Measurements from ENCODE around the gene SLC39A11. TPM values are rescaled to one million over a fixed set of nuclear protein-coding genes. Genes with fewer than 3 reads are reported as not detected.
A peak's percentile ranks its signal among the peaks of the same experiment; 100 is the strongest.

SLC39A11 gene
- total RNA-seq, 1 experiment from 2014 or later, result 46.4 TPM

DNA sequence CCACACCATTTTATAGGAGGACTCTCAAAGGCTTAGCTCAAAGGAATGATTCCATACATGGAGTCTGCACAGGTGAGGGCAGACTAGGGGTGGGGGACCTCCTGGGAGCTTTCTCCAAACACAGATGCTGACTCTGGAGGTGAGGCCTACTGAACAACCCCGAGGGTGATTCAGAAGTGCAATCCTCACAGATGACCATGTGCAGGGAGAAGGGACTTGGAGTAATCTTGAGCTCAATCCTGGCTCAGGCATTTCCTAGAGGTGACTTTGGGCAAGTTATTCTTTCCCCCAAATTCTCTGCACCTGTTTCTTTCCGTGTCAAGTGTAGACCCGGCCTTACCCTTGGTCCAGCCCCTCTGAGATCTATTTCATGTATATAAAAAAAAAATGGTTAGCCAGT, 401.5 kb downstream of the SLC39A11 start:
- no TSS peak for BruUV-seq (replicated peaks)
- H3K27ac ChIP-seq (ENCODE audit: low read depth, low read length), result no peak overlapping the region
- no peaks in the 10 kb centered on the region for H4K20me1 ChIP-seq (ENCODE audit: insufficient read depth)
- no peak overlapping the region for H3K9ac ChIP-seq (ENCODE audit: low read length)
- no peak overlapping the region for H3K4me3 ChIP-seq (replicated peaks in 1 of 2; ENCODE audit: low read depth in 1 of 2, low read length in 2 of 2)
- intact Hi-C loops (cut with micrococcal nuclease), result no loop called here
- H3K9me3 ChIP-seq (ENCODE audit: control insufficient read depth in 1 of 2, insufficient read depth in 1 of 2, low read depth in 1 of 2, low read length in 2 of 2), result no peaks in the 10 kb centered on the region
- no peaks in the 10 kb centered on the region for H3K9me2 ChIP-seq (ENCODE audit: insufficient read depth)
- H3K4me2 ChIP-seq (ENCODE audit: low read length), result no peak overlapping the region
- no peak for TF ChIP-seq CEBPB (IDR thresholded peaks at IDR 0.05; ENCODE audit: low read depth)
- no peak for TF ChIP-seq POLR2A (IDR thresholded peaks at IDR 0.05; ENCODE audit: borderline replicate concordance, extremely low read depth, insufficient read depth, insufficient read length)
- ChIA-PET POLR2A (interaction anchor here (1.3 to 1.4 kb wide), 2 partner anchors 98 to 99 kb away, joined by 3 read pairs; no protein-coding TSS in a partner anchor), CTCF (no interaction called here), RAD21 (ENCODE audit: low non-redundant PET in 1 of 2, low total read pairs in 2 of 2, uncharacterized antibody in 2 of 2, unreplicated experiment in 2 of 2) (interaction anchor here in 1 of 2 experiments (1.2 kb wide), 1 partner anchor 134 kb away, joined by 4 read pairs; no protein-coding TSS in a partner anchor)
- H3K36me3 ChIP-seq (ENCODE audit: control insufficient read depth in 1 of 2, insufficient read depth in 2 of 2, low read length in 2 of 2), result no peaks in the 10 kb centered on the region
- no peak for ATAC-seq
- H3K27me3 ChIP-seq (ENCODE audit: insufficient read depth, low read length), result no peaks in the 10 kb centered on the region
- DNase-seq (ENCODE audit: low read depth, low spot score), result no peak
- peaks cover 6 to 30% of the 10 kb centered on the region in 2 experiments; a peak in 2 of 4 replicates for H3K4me1 ChIP-seq (ENCODE audit: control insufficient read depth in 1 of 2, insufficient read depth in 2 of 2, low read length in 2 of 2)
- no peaks in the 10 kb centered on the region for H3K79me2 ChIP-seq (ENCODE audit: insufficient read depth, low read length)
- H2AFZ ChIP-seq (ENCODE audit: low read depth, low read length, poor library complexity, severe bottlenecking), result no peak overlapping the region

DNA sequence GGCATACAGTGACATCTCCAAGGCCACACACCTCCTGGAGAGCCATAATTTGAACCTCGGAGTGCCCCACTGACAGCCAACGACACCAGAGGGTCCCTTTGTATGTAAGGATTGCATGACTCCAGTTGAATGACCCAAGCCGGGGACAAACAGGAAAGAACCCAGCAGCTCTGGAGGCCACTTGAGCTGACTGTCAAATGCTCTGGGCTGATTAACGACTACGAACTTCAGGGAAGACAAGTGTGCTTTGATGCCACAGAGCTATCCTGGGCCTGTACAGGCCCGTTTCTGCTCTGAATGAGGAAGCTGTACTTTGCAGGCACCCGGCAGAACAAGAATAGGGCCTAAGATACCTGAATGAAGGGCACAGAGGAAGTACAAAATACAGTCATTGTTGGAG, 404.6 kb downstream of the SLC39A11 start:
- H3K4me2 ChIP-seq (ENCODE audit: low read length), result no peak overlapping the region; the same call in 1 of the 2 replicates

More for the DNA sequence above, 404.6 kb downstream of the SLC39A11 start:
- Histone ChIP-seq H3K27me3 (ENCODE audit: insufficient read depth, low read length) (no peaks in the 10 kb centered on the region), H4K20me1 (ENCODE audit: insufficient read depth) (no peaks in the 10 kb centered on the region), H3K9me3 (ENCODE audit: control insufficient read depth in 1 of 2, insufficient read depth in 1 of 2, low read depth in 1 of 2, low read length in 2 of 2) (no peaks in the 10 kb centered on the region), H3K36me3 (ENCODE audit: control insufficient read depth in 1 of 2, insufficient read depth in 2 of 2, low read length in 2 of 2) (no peaks in the 10 kb centered on the region), H3K4me3 (replicated peaks in 1 of 2; ENCODE audit: low read depth in 1 of 2, low read length in 2 of 2) (no peak overlapping the region), H3K27ac (ENCODE audit: low read depth, low read length) (peak overlapping the region; percentile 10; the same call in 1 of the 2 replicates), H3K9ac (ENCODE audit: low read length) (no peak overlapping the region), H2AFZ (ENCODE audit: low read depth, low read length, poor library complexity, severe bottlenecking) (no peak overlapping the region), H3K79me2 (ENCODE audit: insufficient read depth, low read length) (no peaks in the 10 kb centered on the region), H3K4me1 (ENCODE audit: control insufficient read depth in 1 of 2, insufficient read depth in 2 of 2, low read length in 2 of 2) (peaks cover 34 to 61% of the 10 kb centered on the region in 2 experiments), H3K9me2 (ENCODE audit: insufficient read depth) (no peaks in the 10 kb centered on the region)
- no TSS peak for BruUV-seq (replicated peaks)
- CTCF ChIA-PET, result interaction anchor here (0.7 to 2.3 kb wide), 3 partner anchors 29 to 131 kb away, joined by 3 to 10 read pairs (median 3); no protein-coding TSS in a partner anchor
- TF ChIP-seq ZFX (IDR thresholded peaks at IDR 0.05) (0 out of 2 replicates have a peak, but pooled peaks have one; percentile 28), SIN3A (IDR thresholded peaks at IDR 0.05; ENCODE audit: low read depth) (no peak)
- DNase-seq (ENCODE audit: low read depth, low spot score) (no peak), ATAC-seq (no peak)
- RAD21 ChIA-PET (ENCODE audit: low non-redundant PET in 1 of 2, low total read pairs in 2 of 2, uncharacterized antibody in 2 of 2, unreplicated experiment in 2 of 2), result interaction anchor here in 1 of 2 experiments (0.8 kb wide), 1 partner anchor 84 kb away, joined by 3 read pairs; no protein-coding TSS in a partner anchor
- intact Hi-C loops (cut with micrococcal nuclease), result no loop called here
- POLR2A ChIA-PET, result interaction anchor here (0.7 to 2.7 kb wide), 4 partner anchors 10 to 107 kb away, joined by 3 to 6 read pairs (median 4); no protein-coding TSS in a partner anchor
